SK-N-SH treated with all-trans-retinoic acid at 6 μM for 48 hours (cell line): ENCODE results near the gene TSC22D1.

Experiments used
- CREB5 ChIP-seq: fragments of 250-450 bp; sonication (Bioruptor Pico); IDR thresholded peaks from 2 replicates; pipeline ENCODE4 v1.5.1; 2020; ENCODE audit warnings: low read depth, mild to moderate bottlenecking, moderate library complexity
- PATZ1 ChIP-seq: fragments of 250-450 bp; sonication (Bioruptor Pico); IDR thresholded peaks from 2 replicates; pipeline ENCODE4 v1.8.0; 2020; ENCODE audit warnings: mild to moderate bottlenecking, moderate library complexity, borderline replicate concordance
- RARB ChIP-seq: fragments of 250-450 bp; sonication (Bioruptor Pico); IDR thresholded peaks from 2 replicates; pipeline ENCODE4 v1.8.0; 2021; ENCODE audit warnings: mild to moderate bottlenecking, moderate library complexity
- TCF4 ChIP-seq: fragments of 250-450 bp; sonication (Bioruptor Pico); IDR thresholded peaks from 2 replicates; pipeline ENCODE4 v1.8.0; 2021; ENCODE audit warnings: mild to moderate bottlenecking, moderate library complexity, borderline replicate concordance
- ZFP3 ChIP-seq: fragments of 250-450 bp; sonication (Bioruptor Pico); IDR thresholded peaks from 2 replicates; pipeline ENCODE4 v1.5.0; 2020; ENCODE audit warnings: mild to moderate bottlenecking, moderate library complexity
- ZNF565 ChIP-seq: fragments of 450-650 bp; formaldehyde crosslinking; conservative IDR thresholded peaks from 2 replicates; pipeline ENCODE4 v1.5.0; 2020; ENCODE audit warnings: low read depth, mild to moderate bottlenecking, moderate library complexity

- TF ChIP-seq PATZ1 (CRISPR knock-in tag) (no peak), ZNF565 (CRISPR knock-in tag) (no peak), CREB5 (no peak), TCF4 (CRISPR knock-in tag) (no peak), ZFP3 (CRISPR knock-in tag) (no peak), RARB (CRISPR knock-in tag) (no peak)
These were observed 29.6 kb upstream of the TSC22D1 start for GRCh38 chr13:44605721-44606120.
